ENCODE measurements around the gene TSPYL1. TPM values are rescaled to one million over a fixed set of nuclear protein-coding genes. Genes with fewer than 3 reads are reported as not detected.

TSPYL1 gene
- total RNA-seq, 1 donor from 2014 or later: 101 TPM

- peaks cover 15% of the 10 kb centered on the region for H3K4me1 Mint-ChIP-seq (ENCODE audit: low read depth)
- H3K27ac Mint-ChIP-seq: peak overlapping the region; percentile 19
- no peaks in the 10 kb centered on the region for H3K27me3 Mint-ChIP-seq
- no peak overlapping the region for H3K4me3 Mint-ChIP-seq (ENCODE audit: low read depth)
- no peak for TF ChIP-seq CTCF (IDR thresholded peaks at IDR 0.05; ENCODE audit: unreplicated experiment)
- peaks cover 6% of the 10 kb centered on the region for H3K36me3 Mint-ChIP-seq (ENCODE audit: insufficient read depth)
- DNase-seq (ENCODE audit: low spot score, unreplicated experiment): no peak
- no peaks in the 10 kb centered on the region for H3K9me3 Mint-ChIP-seq (ENCODE audit: low read depth)
Measured at GRCh38 chr6:116244284-116244683, 35.4 kb downstream of the TSPYL1 start.

GRCh38 chr6:116239856-116240255, 39.9 kb downstream of the TSPYL1 start:
- Mint-ChIP-seq H3K27me3 (no peaks in the 10 kb centered on the region), H3K9me3 (ENCODE audit: low read depth) (no peaks in the 10 kb centered on the region), H3K4me1 (ENCODE audit: low read depth) (peaks cover 8% of the 10 kb centered on the region), H3K27ac (no peak overlapping the region), H3K4me3 (ENCODE audit: low read depth) (no peak overlapping the region), H3K36me3 (ENCODE audit: insufficient read depth) (peaks cover 8% of the 10 kb centered on the region)
- no peak for TF ChIP-seq CTCF (IDR thresholded peaks at IDR 0.05; ENCODE audit: unreplicated experiment)
- DNase-seq (ENCODE audit: low spot score, unreplicated experiment): no peak

DNA sequence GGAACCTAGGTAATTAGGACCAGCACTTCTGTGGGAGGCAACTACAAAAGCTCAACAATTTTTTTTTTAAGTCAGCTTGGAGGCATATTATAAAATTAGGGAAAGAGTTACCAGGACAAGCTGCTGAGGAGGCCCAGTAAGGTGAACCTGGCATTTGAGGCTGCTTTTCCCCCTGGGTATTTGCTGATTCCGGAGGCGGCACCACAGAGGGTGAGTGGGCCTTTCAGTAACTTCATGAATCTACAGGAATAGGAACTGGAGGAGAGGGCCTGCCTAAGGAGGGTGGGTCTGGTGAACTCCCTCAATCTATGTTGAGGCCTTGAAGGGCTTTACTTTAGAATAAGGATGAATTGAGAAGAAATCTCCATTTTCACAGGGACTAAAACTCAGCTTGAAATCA, 40.5 kb downstream of the TSPYL1 start:
- Mint-ChIP-seq H3K9me3 (ENCODE audit: low read depth) (no peaks in the 10 kb centered on the region), H3K27ac (no peak overlapping the region), H3K4me3 (ENCODE audit: low read depth) (no peak overlapping the region), H3K27me3 (no peaks in the 10 kb centered on the region), H3K4me1 (ENCODE audit: low read depth) (peaks cover 7% of the 10 kb centered on the region), H3K36me3 (ENCODE audit: insufficient read depth) (peaks cover 8% of the 10 kb centered on the region)
- no peak for TF ChIP-seq CTCF (IDR thresholded peaks at IDR 0.05; ENCODE audit: unreplicated experiment)
- no peak for DNase-seq (ENCODE audit: low spot score, unreplicated experiment)

DNA sequence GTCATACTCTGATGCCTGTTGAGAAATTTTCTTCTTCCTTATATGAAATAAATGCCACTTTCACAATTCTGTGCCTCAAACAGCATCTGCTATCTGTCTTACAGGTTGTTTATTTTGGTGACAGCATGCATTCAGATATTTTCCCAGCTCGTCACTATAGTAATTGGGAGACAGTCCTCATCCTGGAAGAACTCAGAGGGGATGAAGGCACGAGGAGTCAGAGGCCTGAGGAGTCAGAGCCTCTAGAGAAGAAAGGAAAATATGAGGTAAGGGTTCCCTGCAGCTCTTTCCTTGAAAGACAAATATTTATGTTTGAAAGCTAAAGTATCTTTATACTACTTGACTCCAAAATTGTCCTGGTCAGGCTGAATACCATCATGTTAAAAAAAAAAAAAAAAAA, 41.6 kb downstream of the TSPYL1 start:
- H3K4me1 Mint-ChIP-seq (ENCODE audit: low read depth): peaks cover 5% of the 10 kb centered on the region
- no peaks in the 10 kb centered on the region for H3K9me3 Mint-ChIP-seq (ENCODE audit: low read depth)
- no peak overlapping the region for H3K4me3 Mint-ChIP-seq (ENCODE audit: low read depth)
- no peak overlapping the region for H3K27ac Mint-ChIP-seq
- no peak for DNase-seq (ENCODE audit: low spot score, unreplicated experiment)
- no peak for TF ChIP-seq CTCF (IDR thresholded peaks at IDR 0.05; ENCODE audit: unreplicated experiment)
- no peaks in the 10 kb centered on the region for H3K27me3 Mint-ChIP-seq
- H3K36me3 Mint-ChIP-seq (ENCODE audit: insufficient read depth): peaks cover 7% of the 10 kb centered on the region

DNA sequence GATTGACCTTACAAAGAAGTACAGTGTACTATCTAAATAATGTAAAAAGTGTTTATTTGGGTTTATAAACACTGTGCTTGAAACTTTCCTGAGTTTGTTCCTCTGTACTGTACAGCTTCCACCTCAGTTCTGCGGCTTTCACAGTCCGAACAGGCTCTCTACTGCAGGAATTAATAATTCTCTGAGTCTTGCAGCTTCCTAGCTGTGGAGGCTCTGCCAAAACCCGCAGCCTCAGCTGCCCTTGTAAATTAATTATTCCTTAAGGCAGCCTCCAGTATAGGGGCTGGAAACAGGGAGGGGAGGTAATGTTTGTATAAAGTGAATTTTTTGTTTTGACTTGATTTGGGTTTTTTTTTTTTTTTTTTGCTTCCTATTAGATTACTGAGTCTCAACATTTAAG, 45.0 kb downstream of the TSPYL1 start:
- TF ChIP-seq CTCF (IDR thresholded peaks at IDR 0.05; ENCODE audit: unreplicated experiment): no peak
- Mint-ChIP-seq H3K27me3 (no peaks in the 10 kb centered on the region), H3K4me3 (ENCODE audit: low read depth) (no peak overlapping the region), H3K27ac (no peak overlapping the region), H3K4me1 (ENCODE audit: low read depth) (peaks cover 5% of the 10 kb centered on the region), H3K36me3 (ENCODE audit: insufficient read depth) (peaks cover 5% of the 10 kb centered on the region), H3K9me3 (ENCODE audit: low read depth) (no peaks in the 10 kb centered on the region)
- no peak for DNase-seq (ENCODE audit: low spot score, unreplicated experiment)
